ENCODE measurements around the gene XPC.

The XPC gene

GRCh38 chr3:14206548-14207177, 28.3 kb upstream of the XPC start:
- DNase-seq, result no peak

- DNase-seq, result no peak
Observed at GRCh38 chr3:14204515-14205284, 26.3 kb upstream of the XPC start.

GRCh38 chr3:14203521-14204079, 25.2 kb upstream of the XPC start:
- DNase-seq, result peak; percentile 34

- DNase-seq, result no peak
Observed at GRCh38 chr3:14202874-14203520, 24.6 kb upstream of the XPC start.

- DNase-seq, result no peak
Observed at GRCh38 chr3:14201940-14202684, 23.7 kb upstream of the XPC start.

- DNase-seq, result no peak
Observed at GRCh38 chr3:14200841-14201240, 22.4 kb upstream of the XPC start.

GRCh38 chr3:14200276-14200675, 21.9 kb upstream of the XPC start:
- DNase-seq, result no peak

GRCh38 chr3:14199641-14200040, 21.2 kb upstream of the XPC start:
- DNase-seq, result no peak

GRCh38 chr3:14194865-14195264, 16.5 kb upstream of the XPC start:
- DNase-seq, result no peak

GRCh38 chr3:14188041-14188754, 9.8 kb upstream of the XPC start:
- DNase-seq, result no peak

- DNase-seq, result no peak
Observed at GRCh38 chr3:14186854-14187458, 8.6 kb upstream of the XPC start.

GRCh38 chr3:14183015-14183577, 4.7 kb upstream of the XPC start:
- DNase-seq, result no peak

- DNase-seq, result no peak
Observed at GRCh38 chr3:14181253-14181652, 2.9 kb upstream of the XPC start.

- no peak for DNase-seq
Observed at GRCh38 chr3:14179795-14180194, 1.4 kb upstream of the XPC start.

- no peak for DNase-seq
Observed at GRCh38 chr3:14179114-14179465, 689 bp upstream of the XPC start.

GRCh38 chr3:14177580-14178246, 688 bp downstream of the XPC start:
- no peak for DNase-seq

- DNase-seq, result peak; percentile 41
Observed at GRCh38 chr3:14175383-14176037, 2.9 kb downstream of the XPC start.

- no peak for DNase-seq
Observed at GRCh38 chr3:14174483-14174882, 3.9 kb downstream of the XPC start.

- no peak for DNase-seq
Observed at GRCh38 chr3:14172496-14172895, 5.9 kb downstream of the XPC start.

- DNase-seq, result no peak
Observed at GRCh38 chr3:14170531-14171159, 7.8 kb downstream of the XPC start.

Measured in activated naive CD4-positive, alpha-beta T cell treated with Interleukin-2 at 50 U/mL for 16 hours (primary cell).